WTC11 (cell line): ENCODE data around the gene THEMIS2. TPM values are rescaled to one million over a fixed set of nuclear protein-coding genes. Genes with fewer than 3 reads are reported as not detected.

Experiments
- ATAC-seq: fragments of 200-7000 bp; cut with Tn5 transposase; 2 replicates; pipeline ENCODE4 v1.10.0; 2021; ENCODE audit warnings: mild to moderate bottlenecking, moderate library complexity
- CTCF ChIA-PET: fragments of 300-600 bp; sonication (Branson Sonifier 250); formaldehyde crosslinking; loops from one replicate; lab custom pipeline; 2021; ENCODE audit warnings: antibody characterized with exemption; lab: Charles Lee
- POLR2A ChIA-PET: fragments of 350-600 bp; sonication (Branson Sonifier 250); formaldehyde crosslinking; loops from one replicate; lab custom pipeline; 2021; ENCODE audit warnings: antibody characterized with exemption; lab: Charles Lee
- DNase-seq: peaks from one replicate; pipeline ENCODE4 v3.0.0; 2021; ENCODE audit warnings: low spot score
- H3K27ac Mint-ChIP-seq: 2 replicates; pipeline ENCODE4 v1.8.0; 2021; ENCODE audit warnings: mixed read lengths
- H3K27me3 Mint-ChIP-seq: 2 replicates; pipeline ENCODE4 v1.8.0; 2021; ENCODE audit warnings: low read depth, mild to moderate bottlenecking, moderate library complexity, mixed read lengths
- H3K36me3 Mint-ChIP-seq: 2 replicates; pipeline ENCODE4 v1.8.0; 2021; ENCODE audit warnings: mixed read lengths
- H3K4me1 Mint-ChIP-seq: 2 replicates; pipeline ENCODE4 v1.8.0; 2022; ENCODE audit warnings: mixed read lengths
- H3K4me3 Mint-ChIP-seq: 2 replicates; pipeline ENCODE4 v1.8.0; 2021; ENCODE audit warnings: mild to moderate bottlenecking, moderate library complexity, mixed read lengths
- H3K9me3 Mint-ChIP-seq: 2 replicates; pipeline ENCODE4 v1.8.0; 2021; ENCODE audit warnings: mixed read lengths
- ESRRA ChIP-seq: sonication (generic); formaldehyde crosslinking; IDR thresholded peaks from 2 replicates; pipeline ENCODE4 v1.8.1; 2022; ENCODE audit warnings: mild to moderate bottlenecking, missing genetic modification reagents, borderline replicate concordance
- IRF2 ChIP-seq: sonication (generic); formaldehyde crosslinking; IDR thresholded peaks from 2 replicates; pipeline ENCODE4 v1.8.0; 2022; ENCODE audit warnings: low read depth, missing genetic modification reagents, borderline replicate concordance
- MXD4 ChIP-seq: fragments of 250-450 bp; sonication (Bioruptor Pico); IDR thresholded peaks from 2 replicates; pipeline ENCODE4 v1.8.0; 2021; ENCODE audit warnings: mild to moderate bottlenecking, moderate library complexity, borderline replicate concordance
- NR2C2 ChIP-seq: sonication (generic); formaldehyde crosslinking; IDR thresholded peaks from 2 replicates; pipeline ENCODE4 v1.8.0; 2022; ENCODE audit warnings: mild to moderate bottlenecking, missing genetic modification reagents
- SOX15 ChIP-seq: fragments of 250-450 bp; sonication (Bioruptor Pico); IDR thresholded peaks from 2 replicates; pipeline ENCODE4 v1.9.0; 2021; ENCODE audit warnings: mild to moderate bottlenecking
- TCF7 ChIP-seq: sonication (generic); formaldehyde crosslinking; IDR thresholded peaks from 2 replicates; pipeline ENCODE4 v1.8.0; 2022; ENCODE audit warnings: mild to moderate bottlenecking, low read depth, missing genetic modification reagents, moderate library complexity
- TEAD4 ChIP-seq: sonication (generic); formaldehyde crosslinking; IDR thresholded peaks from 2 replicates; pipeline ENCODE4 v1.8.0; 2022; ENCODE audit warnings: mild to moderate bottlenecking, missing genetic modification reagents
- TP53 ChIP-seq: sonication (generic); formaldehyde crosslinking; IDR thresholded peaks from 2 replicates; pipeline ENCODE4 v1.8.1; 2023; ENCODE audit warnings: mild to moderate bottlenecking, missing genetic modification reagents
- ZNF219 ChIP-seq: sonication (generic); formaldehyde crosslinking; IDR thresholded peaks from 2 replicates; pipeline ENCODE4 v1.8.0; 2023; ENCODE audit warnings: missing genetic modification reagents, mild to moderate bottlenecking, borderline replicate concordance
- total RNA-seq: library from RNA; stranded (reverse); gene quantifications from 3 replicates; pipeline ENCODE4 v1.2.3, GENCODE V29; 2021
- TF ChIP-seq, protein P1 (sequence below): sonication (generic); formaldehyde crosslinking; IDR thresholded peaks from 2 replicates; pipeline ENCODE4 v1.8.0; 2022; ENCODE audit warnings: missing genetic modification reagents
- TF ChIP-seq, protein P2 (sequence below): sonication (generic); formaldehyde crosslinking; IDR thresholded peaks from 2 replicates; pipeline ENCODE4 v1.8.1; 2022; ENCODE audit warnings: mild to moderate bottlenecking, moderate library complexity, missing genetic modification reagents
- TF ChIP-seq, protein P3 (sequence below): fragments of 200-600 bp; IDR thresholded peaks from 2 replicates; pipeline ENCODE4 v1.8.0; 2022; ENCODE audit warnings: antibody characterized with exemption
- TF ChIP-seq, protein P4 (sequence below): sonication (generic); formaldehyde crosslinking; IDR thresholded peaks from 2 replicates; pipeline ENCODE4 v1.8.1; 2022; ENCODE audit warnings: low read depth, mild to moderate bottlenecking, moderate library complexity, missing genetic modification reagents, borderline replicate concordance
- TF ChIP-seq, protein P5 (sequence below): fragments of 250-450 bp; sonication (Bioruptor Pico); conservative IDR thresholded peaks from 2 replicates; pipeline ENCODE4 v1.9.0; 2021; ENCODE audit warnings: mild to moderate bottlenecking
- TF ChIP-seq, protein P6 (sequence below): fragments of 250-450 bp; sonication (Bioruptor Pico); IDR thresholded peaks from 2 replicates; pipeline ENCODE4 v1.9.0; 2021; ENCODE audit warnings: moderate library complexity, mild to moderate bottlenecking, inconsistent platforms, borderline replicate concordance
- TF ChIP-seq, protein P7 (sequence below): sonication (generic); formaldehyde crosslinking; conservative IDR thresholded peaks from 2 replicates; pipeline ENCODE4 v1.8.1; 2022; ENCODE audit warnings: mild to moderate bottlenecking, missing genetic modification reagents
- TF ChIP-seq, protein P8 (sequence below): fragments of 250-450 bp; sonication (Bioruptor Pico); IDR thresholded peaks from 2 replicates; pipeline ENCODE4 v1.8.0; 2021; ENCODE audit warnings: mild to moderate bottlenecking

The THEMIS2 gene
- total RNA-seq, 1 experiment from 2014 or later: 12.7 TPM

DNA sequence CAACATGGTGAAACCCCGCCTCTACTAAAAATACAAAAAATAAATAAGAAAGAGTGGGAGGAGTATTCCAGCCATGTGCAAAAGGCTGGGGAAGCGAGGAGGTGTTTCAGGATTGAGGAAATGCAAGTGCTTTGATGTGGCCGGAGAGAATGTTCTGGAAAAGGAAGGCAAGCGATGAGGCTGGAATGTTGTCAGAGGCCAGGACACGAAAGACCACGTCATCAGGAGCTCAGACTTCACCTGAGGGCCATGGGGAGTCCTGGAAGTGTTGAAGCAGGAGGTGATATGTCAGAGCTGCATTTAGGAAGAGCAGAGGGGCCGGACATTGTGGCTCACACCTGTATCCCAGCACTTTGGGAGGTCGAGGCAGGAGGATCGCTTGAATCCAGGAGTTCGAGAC lies 10.9 kb upstream of the THEMIS2 start:
- no peak overlapping the region for H3K4me3 Mint-ChIP-seq
- no peak for DNase-seq
- TF ChIP-seq TCF7 (CRISPR knock-in tag) (no peak), SOX15 (CRISPR knock-in tag) (no peak), NR2C2 (CRISPR knock-in tag) (no peak), IRF2 (CRISPR knock-in tag) (no peak), ESRRA (CRISPR knock-in tag) (no peak), TEAD4 (no peak), TP53 (no peak), MXD4 (CRISPR knock-in tag) (no peak), ZNF219 (CRISPR knock-in tag) (no peak)
- TF ChIP-seq, protein P1, sequence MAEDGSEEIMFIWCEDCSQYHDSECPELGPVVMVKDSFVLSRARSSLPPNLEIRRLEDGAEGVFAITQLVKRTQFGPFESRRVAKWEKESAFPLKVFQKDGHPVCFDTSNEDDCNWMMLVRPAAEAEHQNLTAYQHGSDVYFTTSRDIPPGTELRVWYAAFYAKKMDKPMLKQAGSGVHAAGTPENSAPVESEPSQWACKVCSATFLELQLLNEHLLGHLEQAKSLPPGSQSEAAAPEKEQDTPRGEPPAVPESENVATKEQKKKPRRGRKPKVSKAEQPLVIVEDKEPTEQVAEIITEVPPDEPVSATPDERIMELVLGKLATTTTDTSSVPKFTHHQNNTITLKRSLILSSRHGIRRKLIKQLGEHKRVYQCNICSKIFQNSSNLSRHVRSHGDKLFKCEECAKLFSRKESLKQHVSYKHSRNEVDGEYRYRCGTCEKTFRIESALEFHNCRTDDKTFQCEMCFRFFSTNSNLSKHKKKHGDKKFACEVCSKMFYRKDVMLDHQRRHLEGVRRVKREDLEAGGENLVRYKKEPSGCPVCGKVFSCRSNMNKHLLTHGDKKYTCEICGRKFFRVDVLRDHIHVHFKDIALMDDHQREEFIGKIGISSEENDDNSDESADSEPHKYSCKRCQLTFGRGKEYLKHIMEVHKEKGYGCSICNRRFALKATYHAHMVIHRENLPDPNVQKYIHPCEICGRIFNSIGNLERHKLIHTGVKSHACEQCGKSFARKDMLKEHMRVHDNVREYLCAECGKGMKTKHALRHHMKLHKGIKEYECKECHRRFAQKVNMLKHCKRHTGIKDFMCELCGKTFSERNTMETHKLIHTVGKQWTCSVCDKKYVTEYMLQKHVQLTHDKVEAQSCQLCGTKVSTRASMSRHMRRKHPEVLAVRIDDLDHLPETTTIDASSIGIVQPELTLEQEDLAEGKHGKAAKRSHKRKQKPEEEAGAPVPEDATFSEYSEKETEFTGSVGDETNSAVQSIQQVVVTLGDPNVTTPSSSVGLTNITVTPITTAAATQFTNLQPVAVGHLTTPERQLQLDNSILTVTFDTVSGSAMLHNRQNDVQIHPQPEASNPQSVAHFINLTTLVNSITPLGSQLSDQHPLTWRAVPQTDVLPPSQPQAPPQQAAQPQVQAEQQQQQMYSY: no peak
- TF ChIP-seq, protein P2, sequence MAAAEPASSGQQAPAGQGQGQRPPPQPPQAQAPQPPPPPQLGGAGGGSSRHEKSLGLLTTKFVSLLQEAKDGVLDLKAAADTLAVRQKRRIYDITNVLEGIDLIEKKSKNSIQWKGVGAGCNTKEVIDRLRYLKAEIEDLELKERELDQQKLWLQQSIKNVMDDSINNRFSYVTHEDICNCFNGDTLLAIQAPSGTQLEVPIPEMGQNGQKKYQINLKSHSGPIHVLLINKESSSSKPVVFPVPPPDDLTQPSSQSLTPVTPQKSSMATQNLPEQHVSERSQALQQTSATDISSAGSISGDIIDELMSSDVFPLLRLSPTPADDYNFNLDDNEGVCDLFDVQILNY (CRISPR knock-in tag): no peak
- TF ChIP-seq, protein P3, sequence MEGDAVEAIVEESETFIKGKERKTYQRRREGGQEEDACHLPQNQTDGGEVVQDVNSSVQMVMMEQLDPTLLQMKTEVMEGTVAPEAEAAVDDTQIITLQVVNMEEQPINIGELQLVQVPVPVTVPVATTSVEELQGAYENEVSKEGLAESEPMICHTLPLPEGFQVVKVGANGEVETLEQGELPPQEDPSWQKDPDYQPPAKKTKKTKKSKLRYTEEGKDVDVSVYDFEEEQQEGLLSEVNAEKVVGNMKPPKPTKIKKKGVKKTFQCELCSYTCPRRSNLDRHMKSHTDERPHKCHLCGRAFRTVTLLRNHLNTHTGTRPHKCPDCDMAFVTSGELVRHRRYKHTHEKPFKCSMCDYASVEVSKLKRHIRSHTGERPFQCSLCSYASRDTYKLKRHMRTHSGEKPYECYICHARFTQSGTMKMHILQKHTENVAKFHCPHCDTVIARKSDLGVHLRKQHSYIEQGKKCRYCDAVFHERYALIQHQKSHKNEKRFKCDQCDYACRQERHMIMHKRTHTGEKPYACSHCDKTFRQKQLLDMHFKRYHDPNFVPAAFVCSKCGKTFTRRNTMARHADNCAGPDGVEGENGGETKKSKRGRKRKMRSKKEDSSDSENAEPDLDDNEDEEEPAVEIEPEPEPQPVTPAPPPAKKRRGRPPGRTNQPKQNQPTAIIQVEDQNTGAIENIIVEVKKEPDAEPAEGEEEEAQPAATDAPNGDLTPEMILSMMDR: no peak
- TF ChIP-seq, protein P4, sequence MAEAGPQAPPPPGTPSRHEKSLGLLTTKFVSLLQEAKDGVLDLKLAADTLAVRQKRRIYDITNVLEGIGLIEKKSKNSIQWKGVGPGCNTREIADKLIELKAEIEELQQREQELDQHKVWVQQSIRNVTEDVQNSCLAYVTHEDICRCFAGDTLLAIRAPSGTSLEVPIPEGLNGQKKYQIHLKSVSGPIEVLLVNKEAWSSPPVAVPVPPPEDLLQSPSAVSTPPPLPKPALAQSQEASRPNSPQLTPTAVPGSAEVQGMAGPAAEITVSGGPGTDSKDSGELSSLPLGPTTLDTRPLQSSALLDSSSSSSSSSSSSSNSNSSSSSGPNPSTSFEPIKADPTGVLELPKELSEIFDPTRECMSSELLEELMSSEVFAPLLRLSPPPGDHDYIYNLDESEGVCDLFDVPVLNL (CRISPR knock-in tag): no peak
- TF ChIP-seq, protein P5, sequence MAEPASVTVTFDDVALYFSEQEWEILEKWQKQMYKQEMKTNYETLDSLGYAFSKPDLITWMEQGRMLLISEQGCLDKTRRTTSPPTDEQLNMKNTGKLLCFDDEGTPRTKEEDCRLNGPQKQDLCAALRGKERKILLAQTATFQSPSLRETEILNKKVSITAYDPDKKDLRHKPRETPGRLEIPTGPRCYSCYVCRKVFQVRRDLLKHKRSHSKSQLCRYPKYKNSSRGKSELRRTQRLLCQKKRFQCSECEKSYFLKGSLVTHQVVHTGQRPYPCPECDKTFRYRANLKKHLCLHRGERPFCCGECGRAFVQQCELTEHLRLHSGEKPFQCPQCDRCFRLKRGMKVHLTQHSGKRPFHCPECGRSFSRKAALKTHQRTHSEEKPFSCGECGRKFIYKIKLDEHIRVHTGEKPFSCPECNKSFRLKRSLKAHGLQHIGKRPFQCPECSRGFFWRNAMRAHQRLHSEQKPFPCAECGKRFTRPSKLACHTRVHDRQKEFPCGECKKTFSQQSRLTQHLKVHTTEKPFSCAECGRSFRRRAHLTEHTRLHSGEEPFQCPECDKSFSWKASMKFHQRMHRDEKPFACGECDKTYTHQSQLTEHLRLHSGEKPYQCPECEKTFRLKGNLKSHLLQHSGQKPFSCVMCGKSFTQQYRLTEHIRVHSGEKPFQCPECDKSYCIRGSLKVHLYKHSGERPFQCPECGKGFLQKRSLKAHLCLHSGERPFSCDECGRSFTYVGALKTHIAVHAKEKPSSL (CRISPR knock-in tag): no peak
- TF ChIP-seq, protein P6, sequence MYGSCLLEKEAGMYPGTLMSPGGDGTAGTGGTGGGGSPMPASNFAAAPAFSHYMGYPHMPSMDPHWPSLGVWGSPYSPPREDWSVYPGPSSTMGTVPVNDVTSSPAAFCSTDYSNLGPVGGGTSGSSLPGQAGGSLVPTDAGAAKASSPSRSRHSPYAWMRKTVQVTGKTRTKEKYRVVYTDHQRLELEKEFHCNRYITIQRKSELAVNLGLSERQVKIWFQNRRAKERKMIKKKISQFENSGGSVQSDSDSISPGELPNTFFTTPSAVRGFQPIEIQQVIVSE: no peak
- TF ChIP-seq, protein P7, sequence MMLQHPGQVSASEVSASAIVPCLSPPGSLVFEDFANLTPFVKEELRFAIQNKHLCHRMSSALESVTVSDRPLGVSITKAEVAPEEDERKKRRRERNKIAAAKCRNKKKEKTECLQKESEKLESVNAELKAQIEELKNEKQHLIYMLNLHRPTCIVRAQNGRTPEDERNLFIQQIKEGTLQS: no peak
- TF ChIP-seq, protein P8, sequence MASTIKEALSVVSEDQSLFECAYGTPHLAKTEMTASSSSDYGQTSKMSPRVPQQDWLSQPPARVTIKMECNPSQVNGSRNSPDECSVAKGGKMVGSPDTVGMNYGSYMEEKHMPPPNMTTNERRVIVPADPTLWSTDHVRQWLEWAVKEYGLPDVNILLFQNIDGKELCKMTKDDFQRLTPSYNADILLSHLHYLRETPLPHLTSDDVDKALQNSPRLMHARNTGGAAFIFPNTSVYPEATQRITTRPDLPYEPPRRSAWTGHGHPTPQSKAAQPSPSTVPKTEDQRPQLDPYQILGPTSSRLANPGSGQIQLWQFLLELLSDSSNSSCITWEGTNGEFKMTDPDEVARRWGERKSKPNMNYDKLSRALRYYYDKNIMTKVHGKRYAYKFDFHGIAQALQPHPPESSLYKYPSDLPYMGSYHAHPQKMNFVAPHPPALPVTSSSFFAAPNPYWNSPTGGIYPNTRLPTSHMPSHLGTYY (CRISPR knock-in tag): no peak
- no peak overlapping the region for H3K27ac Mint-ChIP-seq
- ATAC-seq: no peak
- H3K9me3 Mint-ChIP-seq: no peaks in the 10 kb centered on the region
- H3K4me1 Mint-ChIP-seq: peaks cover 8% of the 10 kb centered on the region
- no peaks in the 10 kb centered on the region for H3K36me3 Mint-ChIP-seq
- no peaks in the 10 kb centered on the region for H3K27me3 Mint-ChIP-seq
- POLR2A ChIA-PET: no interaction called here
- CTCF ChIA-PET: interaction anchor here (0.6 kb wide), 1 partner anchor 120 kb away, joined by 3 read pairs; no protein-coding TSS in a partner anchor
